Vagina (tissue), 2 donors: ENCODE measurements around the gene PDIA5. TPM values are rescaled to one million over a fixed set of nuclear protein-coding genes. Genes with fewer than 3 reads are reported as not detected.

Source experiments
- DNase-seq, 2 donors: peaks; one replicate each; pipeline ENCODE4 v3.0.0-alpha.2; 2017; ENCODE audit errors: extremely low spot score in 2 of 2
- H3K27ac ChIP-seq: fragments of 200-600 bp; sonication (generic); one replicate; pipeline ENCODE4 v1.5.1; 2019
- H3K27me3 ChIP-seq: fragments of 200-600 bp; sonication (generic); one replicate; pipeline ENCODE4 v1.5.1; 2019
- H3K36me3 ChIP-seq, 2 donors: fragments of 200-600 bp; sonication (generic); one replicate each; pipeline ENCODE4 v1.5.1; 2017 to 2019
- H3K4me1 ChIP-seq: fragments of 200-600 bp; sonication (generic); one replicate; pipeline ENCODE4 v1.5.1; 2019
- H3K4me3 ChIP-seq, 2 donors: fragments of 200-600 bp; sonication (generic); 1 replicate in 1 of 2; 2 replicates in 1 of 2; pipeline ENCODE4 v1.5.1; 2016 to 2019
- H3K9me3 ChIP-seq: fragments of 200-600 bp; sonication (generic); one replicate; pipeline ENCODE4 v1.5.1; 2019
- POLR2A ChIP-seq, 2 donors: fragments of 450-650 bp; IDR thresholded peaks; one replicate each; pipeline ENCODE4 v1.6.1; 2017; ENCODE audit warnings: antibody characterized with exemption in 2 of 2, mild to moderate bottlenecking in 2 of 2, moderate library complexity in 2 of 2
- POLR2AphosphoS5 ChIP-seq, 2 donors: sonication (generic); formaldehyde crosslinking; IDR thresholded peaks; one replicate each; pipeline ENCODE4 v1.9.0; 2017; ENCODE audit warnings: antibody characterized with exemption in 2 of 2, mild to moderate bottlenecking in 2 of 2, low read depth in 1 of 2; ENCODE audit not compliant: insufficient read depth in 1 of 2
- intact Hi-C: fragments of 100-400 bp; cut with DNase I; formaldehyde crosslinking; loops from one replicate; pipeline ENCODE4 v1.15.1; 2023
- total RNA-seq: library from RNA; depleted of rRNA; stranded (reverse); fragments of >200 nt; gene quantifications from one replicate; pipeline ENCODE4 v1.2.3, GENCODE V29; 2016
- TF ChIP-seq, protein P1 (sequence below), 3 experiments: fragments of 450-650 bp in 2 of 3; fragments of 200-600 bp in 1 of 3; sonication (generic) in 1 of 3; IDR thresholded peaks; one replicate each; pipeline ENCODE4 v1.5.1; 2017 to 2019; ENCODE audit warnings: antibody characterized with exemption in 3 of 3, mild to moderate bottlenecking in 2 of 3, moderate library complexity in 2 of 3

Gene PDIA5
- total RNA-seq, 1 donor from 2014 or later = 18.9 TPM

DNA sequence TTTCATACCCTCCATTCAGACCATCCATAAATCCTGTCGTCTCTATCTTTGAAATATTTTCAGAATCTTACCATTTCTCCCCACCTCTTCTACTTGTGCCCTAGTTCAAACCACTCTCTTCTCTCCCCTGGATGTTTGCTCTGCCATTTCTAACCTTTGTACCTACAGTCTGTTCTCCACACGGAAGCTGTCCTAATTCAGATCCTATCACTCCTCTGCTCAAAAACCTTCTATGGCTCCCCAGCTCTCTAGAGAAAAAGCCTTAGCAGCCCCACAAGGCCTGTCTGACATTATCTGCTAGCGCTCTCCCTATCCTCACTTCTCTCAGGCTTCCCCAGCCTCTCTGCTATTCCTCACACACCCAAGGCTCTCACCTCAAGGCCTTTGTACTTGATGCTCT lies 34.8 kb upstream of the PDIA5 start:
- intact Hi-C loops = no loop called here

DNA sequence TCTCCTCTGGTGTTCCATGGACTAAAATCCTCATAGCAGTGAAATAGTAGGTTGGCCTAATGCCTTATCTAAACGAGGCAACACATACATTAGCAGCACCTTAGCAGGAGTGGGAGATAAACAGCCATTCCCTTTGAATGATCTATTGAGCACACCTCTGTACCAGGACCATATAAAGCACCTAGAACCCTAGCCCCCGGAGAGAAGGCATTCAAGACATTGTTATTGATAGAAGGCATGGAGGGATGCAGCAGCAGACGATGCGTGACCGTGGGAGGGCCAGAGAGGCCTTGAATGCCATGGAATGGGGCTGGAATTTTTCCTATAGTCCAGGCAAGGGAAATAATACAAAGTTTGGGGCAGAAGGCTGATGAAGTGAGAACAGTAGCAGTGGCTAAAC lies 32.7 kb upstream of the PDIA5 start:
- H3K27me3 ChIP-seq = no peaks in the 10 kb centered on the region
- no peak for DNase-seq
- intact Hi-C loops = no loop called here
- TF ChIP-seq, protein P1, sequence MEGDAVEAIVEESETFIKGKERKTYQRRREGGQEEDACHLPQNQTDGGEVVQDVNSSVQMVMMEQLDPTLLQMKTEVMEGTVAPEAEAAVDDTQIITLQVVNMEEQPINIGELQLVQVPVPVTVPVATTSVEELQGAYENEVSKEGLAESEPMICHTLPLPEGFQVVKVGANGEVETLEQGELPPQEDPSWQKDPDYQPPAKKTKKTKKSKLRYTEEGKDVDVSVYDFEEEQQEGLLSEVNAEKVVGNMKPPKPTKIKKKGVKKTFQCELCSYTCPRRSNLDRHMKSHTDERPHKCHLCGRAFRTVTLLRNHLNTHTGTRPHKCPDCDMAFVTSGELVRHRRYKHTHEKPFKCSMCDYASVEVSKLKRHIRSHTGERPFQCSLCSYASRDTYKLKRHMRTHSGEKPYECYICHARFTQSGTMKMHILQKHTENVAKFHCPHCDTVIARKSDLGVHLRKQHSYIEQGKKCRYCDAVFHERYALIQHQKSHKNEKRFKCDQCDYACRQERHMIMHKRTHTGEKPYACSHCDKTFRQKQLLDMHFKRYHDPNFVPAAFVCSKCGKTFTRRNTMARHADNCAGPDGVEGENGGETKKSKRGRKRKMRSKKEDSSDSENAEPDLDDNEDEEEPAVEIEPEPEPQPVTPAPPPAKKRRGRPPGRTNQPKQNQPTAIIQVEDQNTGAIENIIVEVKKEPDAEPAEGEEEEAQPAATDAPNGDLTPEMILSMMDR (IDR thresholded peaks at IDR 0.05) = no peak
- no peak for TF ChIP-seq POLR2A (IDR thresholded peaks at IDR 0.05)
- no peak for TF ChIP-seq POLR2AphosphoS5 (IDR thresholded peaks at IDR 0.05; ENCODE audit: insufficient read depth in 1 of 2, low read depth in 1 of 2)
- no peak overlapping the region for H3K27ac ChIP-seq
- no peaks in the 10 kb centered on the region for H3K4me1 ChIP-seq
- no peak overlapping the region for H3K4me3 ChIP-seq
- no peaks in the 10 kb centered on the region for H3K36me3 ChIP-seq
- H3K9me3 ChIP-seq = no peaks in the 10 kb centered on the region

More for the DNA sequence above, 34.8 kb upstream of the PDIA5 start:
- Histone ChIP-seq H3K9me3 (no peaks in the 10 kb centered on the region), H3K4me1 (peaks cover 11% of the 10 kb centered on the region), H3K27ac (no peak overlapping the region), H3K27me3 (no peaks in the 10 kb centered on the region), H3K36me3 (no peaks in the 10 kb centered on the region), H3K4me3 (no peak overlapping the region)
- no peak for DNase-seq
- TF ChIP-seq POLR2A (IDR thresholded peaks at IDR 0.05) (no peak), POLR2AphosphoS5 (IDR thresholded peaks at IDR 0.05; ENCODE audit: insufficient read depth in 1 of 2, low read depth in 1 of 2) (no peak)
- TF ChIP-seq, protein P1 (IDR thresholded peaks at IDR 0.05) = no peak

DNA sequence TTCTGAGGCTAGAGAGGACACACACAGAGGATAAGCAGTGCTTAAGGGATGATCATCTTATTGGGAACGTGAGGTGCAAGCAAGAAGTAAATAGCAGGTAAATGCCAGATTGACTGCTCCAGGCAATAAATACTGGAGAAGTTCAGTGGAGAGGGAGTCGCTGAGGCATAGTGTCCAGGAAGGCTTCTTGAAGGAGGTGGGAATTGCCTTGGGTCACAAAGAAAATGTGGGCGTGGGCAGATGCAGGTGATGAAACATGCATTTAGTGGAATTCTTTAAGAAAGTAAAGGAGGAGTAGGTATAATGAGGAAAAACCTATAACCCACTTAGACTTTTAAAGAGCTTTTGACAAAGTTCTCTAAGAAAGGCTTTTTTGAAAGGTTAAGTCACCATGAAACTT lies 31.8 kb upstream of the PDIA5 start:
- H3K9me3 ChIP-seq = no peaks in the 10 kb centered on the region
- H3K27ac ChIP-seq = no peak overlapping the region
- intact Hi-C loops = no loop called here
- no peaks in the 10 kb centered on the region for H3K27me3 ChIP-seq
- no peak for DNase-seq
- H3K4me3 ChIP-seq = no peak overlapping the region
- TF ChIP-seq, protein P1 (IDR thresholded peaks at IDR 0.05) = no peak
- no peak for TF ChIP-seq POLR2A (IDR thresholded peaks at IDR 0.05)
- no peak for TF ChIP-seq POLR2AphosphoS5 (IDR thresholded peaks at IDR 0.05; ENCODE audit: insufficient read depth in 1 of 2, low read depth in 1 of 2)
- H3K4me1 ChIP-seq = no peaks in the 10 kb centered on the region
- no peaks in the 10 kb centered on the region for H3K36me3 ChIP-seq

DNA sequence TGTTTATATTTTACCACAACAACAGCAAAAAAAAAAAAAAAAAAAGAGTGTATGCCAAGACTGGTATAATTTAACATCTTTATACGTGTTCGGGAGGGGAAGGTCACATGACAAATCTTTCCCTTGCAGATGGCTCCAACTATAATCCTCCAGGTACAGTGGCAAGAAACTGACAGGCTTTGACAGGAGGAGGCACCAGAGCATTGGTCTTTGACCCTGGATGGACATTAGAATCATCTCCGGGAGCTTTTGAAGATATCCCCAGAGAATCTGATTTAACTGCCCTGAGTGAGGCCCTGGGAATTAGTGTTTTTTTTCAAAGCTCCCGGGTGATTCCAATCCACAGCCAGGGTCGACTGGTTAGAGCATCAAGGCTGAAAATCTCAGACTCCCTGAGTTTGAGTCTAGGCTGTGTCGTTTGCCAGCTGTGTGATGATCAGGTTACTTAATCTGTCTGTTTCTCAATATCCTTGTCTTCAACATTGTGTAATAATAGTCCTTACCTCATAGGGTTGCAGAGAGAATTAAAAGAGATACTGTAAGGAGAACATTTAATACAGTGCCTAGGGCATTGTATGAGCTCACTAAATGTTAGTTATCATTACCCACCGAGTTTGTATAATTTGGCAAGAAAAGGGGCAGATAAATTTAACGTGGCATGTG lies 30.3 kb upstream of the PDIA5 start:
- TF ChIP-seq, protein P1 (IDR thresholded peaks at IDR 0.05) = no peak
- H3K27ac ChIP-seq = no peak overlapping the region
- no peaks in the 10 kb centered on the region for H3K4me1 ChIP-seq
- H3K27me3 ChIP-seq = no peaks in the 10 kb centered on the region
- intact Hi-C loops = no loop called here
- no peak for DNase-seq
- H3K9me3 ChIP-seq = no peaks in the 10 kb centered on the region
- no peaks in the 10 kb centered on the region for H3K36me3 ChIP-seq
- H3K4me3 ChIP-seq = no peak overlapping the region

DNA sequence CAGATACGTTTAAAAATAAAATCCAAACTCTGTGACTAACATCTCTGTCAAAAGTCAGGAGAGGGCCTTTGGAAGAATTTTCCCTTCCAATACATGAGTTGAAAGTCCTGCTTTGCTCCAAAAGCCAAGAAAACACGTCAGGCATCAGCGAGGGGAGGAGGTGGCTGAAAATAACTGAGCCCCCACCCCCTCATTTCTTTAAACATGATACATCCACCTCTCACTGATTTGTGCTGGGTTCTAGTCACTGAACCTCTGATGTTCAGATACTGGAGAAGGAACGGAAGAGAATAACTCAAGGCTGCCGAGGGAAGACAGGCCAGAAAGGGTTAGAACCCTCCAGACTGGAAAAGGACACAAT lies 29.8 kb upstream of the PDIA5 start:
- no peak overlapping the region for H3K4me3 ChIP-seq
- no peaks in the 10 kb centered on the region for H3K27me3 ChIP-seq
- H3K4me1 ChIP-seq = no peaks in the 10 kb centered on the region
- no peaks in the 10 kb centered on the region for H3K36me3 ChIP-seq
- H3K9me3 ChIP-seq = no peaks in the 10 kb centered on the region
- TF ChIP-seq POLR2AphosphoS5 (IDR thresholded peaks at IDR 0.05; ENCODE audit: insufficient read depth in 1 of 2, low read depth in 1 of 2) (no peak), POLR2A (IDR thresholded peaks at IDR 0.05) (no peak)
- TF ChIP-seq, protein P1 (IDR thresholded peaks at IDR 0.05) = no peak
- no peak overlapping the region for H3K27ac ChIP-seq
- intact Hi-C loops = no loop called here
- DNase-seq = no peak
